Measurements from ENCODE around the gene ELANE.

- TF ChIP-seq CTCF (conservative IDR thresholded peaks at IDR 0.05 in 1 of 2, IDR thresholded peaks at IDR 0.05 in 1 of 2; ENCODE audit: low read depth in 1 of 2, low read length in 2 of 2) (no peak), EZH2 (IDR thresholded peaks at IDR 0.05; ENCODE audit: low read length, missing control alignments) (no peak)
These were observed 11.4 kb upstream of the ELANE start, which contains the start of gene PRTN3 for GRCh38 chr19:840519-841206.
